H9 (cell line): ENCODE data around the gene TSEN34. TPM values are rescaled to one million over a fixed set of nuclear protein-coding genes. Genes with fewer than 3 reads are reported as not detected.

Experiments
- DNase-seq: peaks from one replicate; pipeline ENCODE4 v3.0.0-alpha.2; 2017
- H2AFZ ChIP-seq: one replicate; pipeline ENCODE4 v1.6.1; 2013; ENCODE audit warnings: mild to moderate bottlenecking, low read length, control low read depth, moderate library complexity
- H2AK5ac ChIP-seq: 2 replicates; pipeline ENCODE4 v1.6.1; 2013; ENCODE audit warnings: low read length, control low read depth, mixed read lengths; ENCODE audit not compliant: insufficient read length
- H2BK120ac ChIP-seq: one replicate; pipeline ENCODE4 v1.6.1; 2013; ENCODE audit warnings: low read depth, mild to moderate bottlenecking, low read length, control low read depth, inconsistent platforms; ENCODE audit not compliant: poor library complexity, severe bottlenecking
- H2BK12ac ChIP-seq: 2 replicates; pipeline ENCODE4 v1.6.1; 2013; ENCODE audit warnings: low read length, control low read depth, mixed read lengths, low read depth; ENCODE audit not compliant: insufficient read length
- H2BK15ac ChIP-seq: 2 replicates; pipeline ENCODE4 v1.6.1; 2013; ENCODE audit warnings: low read depth, low read length, control low read depth
- H2BK20ac ChIP-seq: one replicate; pipeline ENCODE4 v1.6.1; 2013; ENCODE audit warnings: low read depth, mild to moderate bottlenecking, low read length, control low read depth, inconsistent platforms; ENCODE audit not compliant: poor library complexity, severe bottlenecking
- H2BK5ac ChIP-seq: 2 replicates; pipeline ENCODE4 v1.6.1; 2013; ENCODE audit warnings: low read length, control low read depth, mixed read lengths; ENCODE audit not compliant: insufficient read length
- H3K14ac ChIP-seq: 2 replicates; pipeline ENCODE4 v1.6.1; 2013; ENCODE audit warnings: low read length, control low read depth; ENCODE audit not compliant: insufficient read depth
- H3K18ac ChIP-seq: 2 replicates; pipeline ENCODE4 v1.6.1; 2013; ENCODE audit warnings: low read depth, mild to moderate bottlenecking, mixed read lengths, low read length, control low read depth; ENCODE audit not compliant: insufficient read length
- H3K23ac ChIP-seq: 2 replicates; pipeline ENCODE4 v1.6.1; 2013; ENCODE audit warnings: low read length, control low read depth, mixed read lengths, low read depth; ENCODE audit not compliant: insufficient read length
- H3K23me2 ChIP-seq: 2 replicates; pipeline ENCODE4 v1.6.1; 2013; ENCODE audit warnings: low read depth, mild to moderate bottlenecking, mixed read lengths, low read length, control low read depth; ENCODE audit not compliant: insufficient read length, poor library complexity, severe bottlenecking
- H3K27ac ChIP-seq: 2 replicates; pipeline ENCODE4 v1.5.1; 2013; ENCODE audit warnings: low read length, control low read depth, mixed read lengths, low read depth; ENCODE audit not compliant: insufficient read length
- H3K27me3 ChIP-seq: 2 replicates; pipeline ENCODE4 v1.6.1; 2013; ENCODE audit warnings: low read length, control low read depth, inconsistent platforms; ENCODE audit not compliant: insufficient read depth
- H3K4ac ChIP-seq: 2 replicates; pipeline ENCODE4 v1.6.1; 2013; ENCODE audit warnings: low read depth, mild to moderate bottlenecking, control low read depth, inconsistent platforms, low read length, moderate library complexity
- H3K4me1 ChIP-seq: 2 replicates; pipeline ENCODE4 v1.6.1; 2013; ENCODE audit warnings: low read length, control low read depth, inconsistent platforms; ENCODE audit not compliant: insufficient read depth
- H3K4me2 ChIP-seq: 2 replicates; pipeline ENCODE4 v1.6.1; 2013; ENCODE audit warnings: low read length, control low read depth, mixed read lengths; ENCODE audit not compliant: insufficient read length, insufficient read depth
- H3K56ac ChIP-seq: 2 replicates; pipeline ENCODE4 v1.6.1; 2013; ENCODE audit warnings: low read depth, mild to moderate bottlenecking, mixed read lengths, low read length, control low read depth; ENCODE audit not compliant: insufficient read length
- H3K79me1 ChIP-seq: 2 replicates; pipeline ENCODE4 v1.6.1; 2013; ENCODE audit warnings: low read depth, mild to moderate bottlenecking, moderate library complexity, low read length, control low read depth, inconsistent platforms; ENCODE audit not compliant: insufficient read depth, poor library complexity, severe bottlenecking
- H3K79me2 ChIP-seq: 2 replicates; pipeline ENCODE4 v1.6.1; 2013; ENCODE audit warnings: low read length, control low read depth, inconsistent platforms; ENCODE audit not compliant: insufficient read depth
- H3K9ac ChIP-seq: 2 replicates; pipeline ENCODE4 v1.6.1; 2013; ENCODE audit warnings: low read length, control low read depth, mixed read lengths; ENCODE audit not compliant: insufficient read length; ENCODE audit errors: extremely low read depth
- H3K9me3 ChIP-seq: one replicate; pipeline ENCODE4 v1.6.1; 2013; ENCODE audit warnings: low read depth, low read length, inconsistent platforms; ENCODE audit not compliant: control insufficient read depth
- H3T11ph ChIP-seq: one replicate; pipeline ENCODE4 v1.6.1; 2013; ENCODE audit warnings: mild to moderate bottlenecking, low read length, control low read depth, inconsistent platforms
- H4K20me1 ChIP-seq: one replicate; pipeline ENCODE4 v1.6.1; 2013; ENCODE audit not compliant: control insufficient read depth, insufficient read length, insufficient read depth
- H4K5ac ChIP-seq: 2 replicates; pipeline ENCODE4 v1.6.1; 2013; ENCODE audit warnings: low read depth, mild to moderate bottlenecking, mixed read lengths, low read length, control low read depth; ENCODE audit not compliant: insufficient read length
- H4K8ac ChIP-seq: replicated peaks from 2 replicates; pipeline ENCODE4 v1.6.1; 2013; ENCODE audit warnings: low read length, control low read depth, mixed read lengths, low read depth; ENCODE audit not compliant: insufficient read length
- H4K91ac ChIP-seq: 2 replicates; pipeline ENCODE4 v1.6.1; 2013; ENCODE audit warnings: low read depth, mild to moderate bottlenecking, moderate library complexity, mixed read lengths, low read length, control low read depth; ENCODE audit not compliant: insufficient read length
- H3K27ac Mint-ChIP-seq, 3 experiments: 2 replicates in 2 of 3; 3 replicates in 1 of 3; pipeline ENCODE4 v1.8.0; 2020 to 2021; ENCODE audit warnings: mixed read lengths in 3 of 3, mild to moderate bottlenecking in 1 of 3, moderate library complexity in 1 of 3
- H3K27me3 Mint-ChIP-seq: 2 replicates; pipeline ENCODE4 v1.8.0; 2021; ENCODE audit warnings: low read depth, mild to moderate bottlenecking, moderate library complexity, mixed read lengths
- H3K36me3 Mint-ChIP-seq, 3 experiments: 2 replicates in 2 of 3; 3 replicates in 1 of 3; pipeline ENCODE4 v1.8.0; 2020 to 2021; ENCODE audit warnings: low read depth in 3 of 3, mixed read lengths in 3 of 3; ENCODE audit not compliant: insufficient read depth in 1 of 3
- H3K4me1 Mint-ChIP-seq, 2 experiments: 2 replicates each; pipeline ENCODE4 v1.8.0; 2020; ENCODE audit warnings: mixed read lengths in 2 of 2
- H3K4me3 Mint-ChIP-seq, 2 experiments: 2 replicates in 1 of 2; 3 replicates in 1 of 2; pipeline ENCODE4 v1.8.0; 2020 to 2021; ENCODE audit warnings: mild to moderate bottlenecking in 2 of 2, mixed read lengths in 2 of 2, moderate library complexity in 1 of 2
- H3K9me3 Mint-ChIP-seq, 2 experiments: 2 replicates in 1 of 2; 3 replicates in 1 of 2; pipeline ENCODE4 v1.8.0; 2020; ENCODE audit warnings: mild to moderate bottlenecking in 2 of 2, mixed read lengths in 2 of 2, moderate library complexity in 1 of 2
- CTCF ChIP-seq: fragments of 200-600 bp; sonication (generic); conservative IDR thresholded peaks from 3 replicates; pipeline ENCODE4 v1.8.0; 2021; ENCODE audit warnings: antibody characterized with exemption, mild to moderate bottlenecking
- WGBS: extraction: QIAGEN DNeasy Blood & Tissue Kit; methylation state at CpG from one replicate; pipeline ENCODE4 v1.1.7; 2013; ENCODE audit warnings: missing lambda C conversion rate, low lambda C conversion rate, mixed read lengths; ENCODE audit not compliant: insufficient read length; ENCODE audit errors: extremely low coverage; 5-methylcytosine and 5-hydroxymethylcytosine counted together
- total RNA-seq: library from RNA; stranded (reverse); gene quantifications from 2 replicates; pipeline ENCODE4 v1.2.1, GENCODE V29; 2021

The TSEN34 gene
- total RNA-seq, 1 experiment from 2014 or later: 28.3 TPM

- Mint-ChIP-seq H3K27me3 (no peaks in the 10 kb centered on the region; the same call in 1 of the 2 replicates), H3K4me3 (no peak overlapping the region), H3K4me1 (no peaks in the 10 kb centered on the region), H3K9me3 (no peaks in the 10 kb centered on the region), H3K27ac (peak overlapping the region in 1 of 3 experiments; percentile 69; a peak in 1 of 7 replicates), H3K36me3 (peaks cover 56 to 90% (median 87%) of the 10 kb centered on the region in 3 experiments)
- WGBS: no CpG with 5 or more reads among the region's 23 CpGs
- Histone ChIP-seq H4K8ac (no peak overlapping the region), H3K23me2 (no peaks in the 10 kb centered on the region), H3K4me2 (no peak overlapping the region), H2BK120ac (no peak overlapping the region), H2BK5ac (no peak overlapping the region), H2AK5ac (no peak overlapping the region), H3K18ac (no peak overlapping the region), H4K20me1 (no peaks in the 10 kb centered on the region), H3K27me3 (no peaks in the 10 kb centered on the region), H3K27ac (no peak overlapping the region), H3K4ac (no peak overlapping the region), H2BK20ac (no peak overlapping the region), H4K91ac (no peak overlapping the region), H2BK12ac (no peak overlapping the region), H3K14ac (no peak overlapping the region), H3K79me1 (no peaks in the 10 kb centered on the region), H3K9ac (no peak overlapping the region), H3K56ac (no peak overlapping the region), H2BK15ac (no peak overlapping the region), H4K5ac (no peak overlapping the region), H3K4me1 (no peaks in the 10 kb centered on the region), H3K9me3 (no peaks in the 10 kb centered on the region), H3T11ph (no peak overlapping the region), H3K23ac (no peak overlapping the region), H2AFZ (no peak overlapping the region), H3K79me2 (no peaks in the 10 kb centered on the region)
- DNase-seq: no peak
- no peak for TF ChIP-seq CTCF
These were observed 39.6 kb upstream of the TSEN34 start for GRCh38 chr19:54151362-54152035.
